HG03460 (cell line): ENCODE results near the gene B4GALT6.

Source experiments
- ATAC-seq: cut with Tn5 transposase; IDR thresholded peaks from one replicate; pipeline ENCODE4 v1.9.1; 2021; ENCODE audit not compliant: unreplicated experiment

The B4GALT6 gene

GRCh38 chr18:31634331-31634713 lies 50.1 kb downstream of the B4GALT6 start:
- peak; percentile 96 for ATAC-seq

- ATAC-seq, result peak; percentile 32
These were observed 50.7 kb downstream of the B4GALT6 start for GRCh38 chr18:31633392-31634330.

DNA sequence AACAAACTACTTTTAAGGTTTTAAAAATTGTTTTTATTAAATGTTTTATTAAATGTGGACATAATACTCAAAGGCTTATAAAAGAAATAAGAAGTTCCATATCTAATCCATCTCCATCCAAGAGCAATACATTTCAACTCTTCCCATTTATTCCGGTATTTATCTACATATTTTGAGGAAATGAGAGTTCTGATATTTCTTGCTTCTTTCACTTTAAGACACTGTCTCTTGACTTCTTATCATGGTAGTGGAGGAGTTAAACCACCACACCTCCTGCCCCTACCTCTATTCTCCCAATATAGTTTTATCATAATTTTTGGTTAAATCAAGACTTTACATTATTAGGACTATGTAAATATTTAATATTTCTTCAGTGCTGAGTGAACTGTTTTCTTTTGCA lies 52.0 kb downstream of the B4GALT6 start:
- no peak for ATAC-seq

DNA sequence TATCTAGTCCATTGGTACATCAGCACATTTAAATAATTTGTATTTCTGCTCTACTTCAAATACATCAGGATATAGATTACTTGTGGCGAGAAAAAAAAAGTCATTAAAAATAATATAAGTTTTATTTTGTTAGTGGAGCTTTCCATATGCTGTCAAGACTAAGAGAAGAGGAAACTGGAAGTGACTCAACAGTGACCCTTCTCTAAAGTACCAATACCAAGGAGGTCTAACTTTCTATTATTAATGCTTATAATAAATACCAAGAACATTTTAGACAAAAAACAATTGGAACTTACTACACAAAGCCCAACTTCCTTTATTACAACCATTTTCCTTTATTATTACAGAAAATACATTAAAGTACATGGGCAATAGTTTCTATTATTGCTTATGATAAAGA lies 52.9 kb downstream of the B4GALT6 start:
- ATAC-seq, result no peak

GRCh38 chr18:31630549-31630948 lies 53.8 kb downstream of the B4GALT6 start:
- no peak for ATAC-seq

DNA sequence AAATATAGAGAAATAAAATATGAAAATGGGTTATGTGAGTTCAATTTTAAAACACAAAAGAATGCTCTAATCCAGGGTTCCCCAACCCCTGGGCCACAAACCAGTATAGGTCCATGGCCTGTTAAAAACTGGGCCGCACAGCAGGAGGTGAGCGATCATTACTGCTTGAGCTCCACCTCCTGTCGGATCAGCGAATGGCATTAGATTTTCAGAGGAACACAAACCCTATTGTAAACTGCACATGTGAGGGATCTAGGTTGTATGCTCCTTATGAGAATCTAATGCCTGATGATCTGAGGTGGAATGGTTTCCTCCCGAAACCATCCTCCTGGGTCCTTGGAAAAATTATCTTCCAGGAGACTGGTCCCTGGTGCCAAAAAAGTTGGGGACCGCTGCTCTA lies 58.0 kb downstream of the B4GALT6 start:
- ATAC-seq, result no peak

DNA sequence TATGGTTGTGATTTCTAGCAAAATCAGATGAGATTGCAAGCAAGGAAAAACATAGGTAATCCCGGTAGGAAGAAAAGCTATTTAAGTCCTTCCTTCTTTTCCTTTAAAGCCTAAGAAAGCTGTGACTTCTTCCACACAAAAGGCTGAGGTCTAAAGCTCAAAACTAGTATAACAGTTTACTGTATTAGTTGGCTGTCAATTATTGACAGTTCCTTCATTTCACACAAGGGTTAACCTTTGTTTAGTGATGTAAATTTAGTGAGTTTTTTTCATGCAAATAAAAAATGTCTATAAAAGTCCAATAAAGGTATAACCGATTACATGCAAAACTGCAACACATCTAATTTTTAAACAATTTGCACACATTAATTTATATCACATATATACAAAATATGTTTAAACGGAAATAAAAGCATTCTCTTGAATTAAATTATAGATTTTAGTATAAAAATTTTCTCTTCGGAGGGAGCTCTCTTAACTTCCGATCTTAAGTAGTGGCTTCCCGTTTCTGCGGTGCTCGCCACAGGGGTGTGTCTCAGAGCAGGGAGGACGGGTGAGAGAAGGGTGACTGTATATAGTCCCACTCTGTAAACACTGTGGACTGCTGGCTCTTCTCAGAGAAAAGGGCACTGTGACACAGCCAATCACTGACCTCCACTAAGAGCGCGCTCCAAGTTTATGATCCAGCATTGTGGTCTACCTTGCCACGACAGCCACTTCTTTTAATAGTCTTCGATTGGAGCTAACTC lies 59.3 kb downstream of the B4GALT6 start:
- ATAC-seq, result no peak

DNA sequence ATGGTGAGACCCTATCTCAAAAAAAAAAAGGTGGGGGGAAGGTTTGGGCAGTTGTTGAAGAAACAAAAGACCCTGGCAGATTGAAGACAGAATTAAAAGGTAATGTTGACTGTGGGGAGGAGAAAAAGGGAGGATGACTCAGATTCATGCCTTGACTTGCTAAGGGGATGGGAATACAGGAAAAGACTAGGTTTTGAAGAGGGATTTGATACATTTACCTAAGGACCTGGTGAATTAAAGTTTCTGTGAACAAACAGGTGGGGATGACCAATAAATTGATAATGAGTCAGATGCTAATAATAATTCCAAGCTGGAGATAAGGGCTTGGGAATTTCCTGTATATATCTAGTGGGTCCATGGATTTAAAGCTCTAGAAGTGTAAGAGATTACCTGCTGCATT lies 65.1 kb downstream of the B4GALT6 start:
- ATAC-seq, result no peak

DNA sequence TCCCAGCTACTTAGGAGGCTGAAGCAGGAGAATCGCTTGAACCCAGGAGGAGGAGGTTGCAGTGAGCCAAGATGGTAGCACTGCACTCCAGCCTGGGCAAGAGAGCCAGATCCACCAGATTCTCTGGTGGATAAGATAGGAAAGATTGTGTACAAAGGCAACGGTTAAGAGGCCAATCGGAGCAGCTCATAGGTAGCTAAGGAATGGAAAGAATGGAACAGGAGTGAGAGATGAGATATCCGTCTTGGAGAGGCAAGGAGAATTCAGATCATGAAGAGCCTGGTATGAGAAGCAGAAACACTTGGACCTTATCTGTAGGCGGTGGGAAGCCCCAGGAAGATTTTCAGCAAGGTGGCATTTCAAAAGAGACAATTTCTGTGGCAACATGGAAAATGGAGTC lies 65.6 kb downstream of the B4GALT6 start:
- no peak for ATAC-seq

- ATAC-seq, result no peak
These were observed 67.2 kb downstream of the B4GALT6 start for GRCh38 chr18:31617031-31617717.

GRCh38 chr18:31616586-31616985 lies 67.8 kb downstream of the B4GALT6 start:
- ATAC-seq, result no peak

DNA sequence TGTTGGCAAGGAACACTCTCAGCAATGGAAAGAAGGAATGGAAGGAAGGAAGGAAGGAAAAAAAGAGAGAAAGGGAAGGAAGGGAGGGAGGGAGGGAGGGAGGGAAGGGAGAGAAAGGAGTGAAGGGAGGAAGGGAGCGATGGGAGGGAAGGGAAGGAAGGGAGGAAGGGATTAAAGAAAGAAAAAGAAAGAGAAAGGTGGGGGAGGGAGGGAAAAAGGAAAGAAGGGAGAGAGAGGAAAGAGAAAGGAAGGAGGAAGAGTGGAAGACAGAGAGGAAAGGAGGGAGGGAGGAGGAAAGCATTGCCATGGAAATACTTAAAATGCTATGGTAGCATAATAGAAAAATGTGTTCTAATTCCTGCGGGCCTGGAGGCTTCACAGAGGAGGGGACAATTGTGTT lies 70.3 kb downstream of the B4GALT6 start:
- ATAC-seq, result no peak

DNA sequence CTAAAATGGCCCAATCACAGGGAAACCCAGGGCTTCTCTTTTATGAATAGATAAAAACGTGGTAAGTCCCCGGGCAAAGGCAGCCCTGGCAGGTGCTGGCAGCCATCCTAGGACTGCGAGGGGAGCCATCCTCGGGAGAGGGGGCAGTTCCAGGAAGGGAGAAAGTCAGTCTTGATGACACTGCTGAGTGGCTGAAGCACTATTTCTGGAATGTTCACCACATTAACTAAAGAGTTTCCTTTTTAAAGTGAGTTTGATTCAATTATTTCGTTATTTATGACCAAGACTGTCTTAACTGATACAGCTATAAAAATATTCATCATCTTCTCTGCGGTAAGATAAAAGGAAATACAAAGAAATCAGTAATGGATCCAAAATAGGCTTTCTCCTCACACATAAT lies 72.3 kb downstream of the B4GALT6 start:
- no peak for ATAC-seq

- ATAC-seq, result no peak
These were observed 72.9 kb downstream of the B4GALT6 start for GRCh38 chr18:31611511-31611910.

- ATAC-seq, result no peak
These were observed 73.8 kb downstream of the B4GALT6 start for GRCh38 chr18:31610286-31611205.

GRCh38 chr18:31609886-31610285 lies 74.5 kb downstream of the B4GALT6 start:
- no peak for ATAC-seq

- no peak for ATAC-seq
These were observed 77.0 kb downstream of the B4GALT6 start for GRCh38 chr18:31607384-31607783.

- ATAC-seq, result no peak
These were observed 78.1 kb downstream of the B4GALT6 start for GRCh38 chr18:31606265-31606664.

- no peak for ATAC-seq
These were observed 81.1 kb downstream of the B4GALT6 start for GRCh38 chr18:31603315-31603714.

- ATAC-seq, result no peak
These were observed 86.2 kb downstream of the B4GALT6 start for GRCh38 chr18:31598021-31598805.
